HepG2 (cell line): Measurements from ENCODE around the gene VPS52. TPM values are rescaled to one million over a fixed set of nuclear protein-coding genes. Genes with fewer than 3 reads are reported as not detected.

Source experiments
- ARNTL ChIP-seq: sonication (generic); formaldehyde crosslinking; IDR thresholded peaks from 2 replicates; pipeline ENCODE4 v1.4.0; 2020; ENCODE audit warnings: mild to moderate bottlenecking, missing genetic modification reagents
- CCAR2 ChIP-seq: fragments of 200-400 bp; formaldehyde crosslinking; optimal IDR thresholded peaks from 2 replicates; pipeline ENCODE3; 2018; ENCODE audit warnings: low read depth, mild to moderate bottlenecking, low read length, moderate library complexity
- CREM ChIP-seq, 2 experiments: sonication (generic) in 1 of 2; formaldehyde crosslinking in 1 of 2; IDR thresholded peaks; 2 replicates each; pipeline versions ENCODE4 v1.4.0 to v1.6.1; 2016 to 2020; ENCODE audit warnings: antibody characterized with exemption in 1 of 2, mild to moderate bottlenecking in 1 of 2, missing genetic modification reagents in 1 of 2
- ETV5 ChIP-seq: IDR thresholded peaks from 2 replicates; pipeline ENCODE4 v1.6.1; 2018; ENCODE audit warnings: missing biosample characterization, missing genetic modification reagents, inconsistent platforms, borderline replicate concordance
- KLF16 ChIP-seq, 2 experiments: sonication (generic) in 1 of 2; formaldehyde crosslinking in 1 of 2; IDR thresholded peaks; 2 replicates each; pipeline versions ENCODE4 v1.6.1 to v1.8.0; 2016 to 2023; ENCODE audit warnings: missing genetic modification reagents in 2 of 2, missing compliant biosample characterization in 1 of 2
- KMT2B ChIP-seq: IDR thresholded peaks from 2 replicates; pipeline ENCODE4 v1.6.1; 2016; ENCODE audit warnings: missing genetic modification reagents, missing compliant biosample characterization
- NFIB ChIP-seq: sonication (generic); formaldehyde crosslinking; IDR thresholded peaks from 2 replicates; pipeline ENCODE4 v1.9.0; 2021; ENCODE audit warnings: missing genetic modification reagents, mild to moderate bottlenecking, borderline replicate concordance
- RARG ChIP-seq: sonication (generic); formaldehyde crosslinking; IDR thresholded peaks from 2 replicates; pipeline ENCODE4 v1.4.0; 2020; ENCODE audit warnings: low read depth, mild to moderate bottlenecking, missing genetic modification reagents
- SCMH1 ChIP-seq: sonication (generic); formaldehyde crosslinking; IDR thresholded peaks from 2 replicates; pipeline ENCODE4 v1.9.0; 2021; ENCODE audit warnings: missing genetic modification reagents, mild to moderate bottlenecking, borderline replicate concordance
- SP2 ChIP-seq: sonication (generic); formaldehyde crosslinking; IDR thresholded peaks from 2 replicates; pipeline ENCODE4 v1.5.1; 2020; ENCODE audit warnings: mild to moderate bottlenecking, missing genetic modification reagents
- TOPORS ChIP-seq: sonication (generic); formaldehyde crosslinking; IDR thresholded peaks from 2 replicates; pipeline ENCODE4 v1.8.0; 2023; ENCODE audit warnings: mild to moderate bottlenecking, missing genetic modification reagents
- ZFP37 ChIP-seq: sonication (generic); formaldehyde crosslinking; IDR thresholded peaks from 2 replicates; pipeline ENCODE4 v1.4.0; 2020; ENCODE audit warnings: missing genetic modification reagents, borderline replicate concordance
- ZNF792 ChIP-seq: IDR thresholded peaks from 2 replicates; pipeline ENCODE4 v1.6.1; 2016
- polyA plus RNA-seq, 8 experiments: library from polyadenylated mRNA; depleted of rRNA in 3 of 8; stranded (reverse) in 7 of 8; unstranded in 1 of 8; fragments of >200 nt; fragmentation: Illumina TruSeq in 4 of 8; extraction: Trizol in 4 of 8; gene quantifications; 2 replicates each; pipeline versions ENCODE4 v1.2.1 to v1.2.3, GENCODE V29; 2011 to 2016; ENCODE audit warnings: low read depth in 4 of 8, missing spikeins in 1 of 8, mixed read lengths in 1 of 8; ENCODE audit not compliant: insufficient read depth in 1 of 8
- total RNA-seq, 5 experiments: library from RNA; depleted of rRNA; stranded (reverse); fragments of >200 nt; fragmentation: Illumina TruSeq; extraction: Trizol; gene quantifications; 2 replicates each; pipeline ENCODE4 v1.2.3, GENCODE V29; 2016; ENCODE audit warnings: low read depth in 1 of 5
- TF ChIP-seq, protein P1 (sequence below): IDR thresholded peaks from 2 replicates; pipeline ENCODE4 v1.6.1; 2016; ENCODE audit warnings: missing biosample characterization, missing genetic modification reagents, low read depth
- TF ChIP-seq, protein P2 (sequence below): sonication (generic); formaldehyde crosslinking; IDR thresholded peaks from 2 replicates; pipeline ENCODE4 v1.4.0; 2020; ENCODE audit warnings: mild to moderate bottlenecking, missing genetic modification reagents
- TF ChIP-seq, protein P3 (sequence below): sonication (generic); formaldehyde crosslinking; IDR thresholded peaks from 2 replicates; pipeline ENCODE4 v1.8.0; 2022; ENCODE audit warnings: mild to moderate bottlenecking, missing genetic modification reagents, moderate library complexity
- TF ChIP-seq, protein P4 (sequence below): sonication (generic); formaldehyde crosslinking; IDR thresholded peaks from 2 replicates; pipeline ENCODE4 v1.4.0; 2020; ENCODE audit warnings: mild to moderate bottlenecking, missing genetic modification reagents
- TF ChIP-seq, protein P5 (sequence below): sonication (generic); formaldehyde crosslinking; IDR thresholded peaks from 2 replicates; pipeline ENCODE4 v1.4.0; 2020; ENCODE audit warnings: mild to moderate bottlenecking, low read depth, missing genetic modification reagents

VPS52 gene
- total and polyA plus RNA-seq, 2 of the 13 experiments (the other 11 are each of a cell fraction or from before 2014, with no cell fraction given) = 48.9 to 85.5 TPM

DNA sequence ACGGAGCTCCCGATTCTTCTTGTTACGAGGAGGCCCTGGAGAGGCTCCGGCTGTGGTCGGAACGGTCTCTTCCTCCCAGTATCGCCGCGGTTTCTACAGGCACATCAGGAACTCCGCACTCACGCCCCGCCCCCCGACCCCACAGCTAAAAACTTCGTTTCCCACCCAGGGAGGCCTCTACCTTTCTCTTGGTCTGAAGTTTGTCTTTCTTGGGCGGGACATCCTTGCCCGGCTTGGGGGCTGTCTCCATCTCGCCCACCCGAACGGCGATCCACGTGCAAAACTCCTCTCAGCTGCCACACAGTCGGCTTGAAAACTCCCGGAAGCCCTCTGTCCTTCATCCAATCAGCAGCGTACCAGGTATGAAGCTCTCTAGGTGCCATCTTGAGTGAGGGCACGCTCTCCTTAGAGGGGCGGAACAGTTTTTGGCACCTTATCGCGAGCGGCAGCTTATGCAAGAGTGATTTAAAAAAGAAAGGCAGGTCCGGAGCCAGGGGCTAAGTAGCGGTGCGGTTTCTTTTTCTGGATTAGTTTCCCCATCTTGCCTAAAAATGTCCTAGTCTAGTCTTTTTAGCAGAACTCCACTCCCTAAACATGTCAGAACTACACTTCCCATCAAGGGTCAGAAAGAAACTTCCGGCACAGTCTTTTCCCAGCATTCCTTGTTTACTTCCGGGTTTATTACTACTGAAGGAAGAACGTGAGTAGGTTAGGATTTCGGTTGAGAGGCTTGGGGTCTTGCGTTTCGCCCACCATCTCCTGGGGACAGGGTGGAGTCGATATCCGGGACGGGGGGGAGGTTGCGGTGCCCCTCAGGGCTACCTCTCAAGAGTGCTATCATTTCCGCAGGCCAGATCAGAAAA, 17.5 kb upstream of the VPS52 start, which contains the start of the genes PFDN6 and WDR46 (continued):
- TF ChIP-seq ZFP37 = no peak
- TF ChIP-seq, protein P1, sequence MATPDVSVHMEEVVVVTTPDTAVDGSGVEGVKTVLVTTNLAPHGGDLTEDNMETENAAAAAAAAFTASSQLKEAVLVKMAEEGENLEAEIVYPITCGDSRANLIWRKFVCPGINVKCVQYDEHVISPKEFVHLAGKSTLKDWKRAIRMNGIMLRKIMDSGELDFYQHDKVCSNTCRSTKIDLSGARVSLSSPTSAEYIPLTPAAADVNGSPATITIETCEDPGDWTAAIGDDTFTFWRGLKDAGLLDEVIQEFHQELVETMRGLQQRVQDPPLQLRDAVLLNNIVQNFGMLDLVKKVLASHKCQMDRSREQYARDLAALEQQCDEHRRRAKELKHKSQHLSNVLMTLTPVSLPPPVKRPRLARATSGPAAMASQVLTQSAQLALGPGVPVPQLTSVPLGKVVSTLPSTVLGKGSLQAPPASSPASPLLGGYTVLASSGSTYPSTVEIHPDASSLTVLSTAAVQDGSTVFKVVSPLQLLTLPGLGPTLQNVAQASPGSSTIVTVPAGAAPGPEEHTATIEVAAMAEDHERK (CRISPR knock-in tag) = 0 out of 2 replicates have a peak, but pooled peaks have one; percentile 33
- TF ChIP-seq KMT2B (CRISPR knock-in tag) = peak; percentile 67; the same call in 1 of the 2 replicates
- TF ChIP-seq, protein P2, sequence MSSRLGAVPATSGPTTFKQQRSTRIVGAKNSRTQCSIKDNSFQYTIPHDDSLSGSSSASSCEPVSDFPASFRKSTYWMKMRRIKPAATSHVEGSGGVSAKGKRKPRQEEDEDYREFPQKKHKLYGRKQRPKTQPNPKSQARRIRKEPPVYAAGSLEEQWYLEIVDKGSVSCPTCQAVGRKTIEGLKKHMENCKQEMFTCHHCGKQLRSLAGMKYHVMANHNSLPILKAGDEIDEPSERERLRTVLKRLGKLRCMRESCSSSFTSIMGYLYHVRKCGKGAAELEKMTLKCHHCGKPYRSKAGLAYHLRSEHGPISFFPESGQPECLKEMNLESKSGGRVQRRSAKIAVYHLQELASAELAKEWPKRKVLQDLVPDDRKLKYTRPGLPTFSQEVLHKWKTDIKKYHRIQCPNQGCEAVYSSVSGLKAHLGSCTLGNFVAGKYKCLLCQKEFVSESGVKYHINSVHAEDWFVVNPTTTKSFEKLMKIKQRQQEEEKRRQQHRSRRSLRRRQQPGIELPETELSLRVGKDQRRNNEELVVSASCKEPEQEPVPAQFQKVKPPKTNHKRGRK (CRISPR knock-in tag) = no peak
- no peak for TF ChIP-seq TOPORS (CRISPR knock-in tag)
- TF ChIP-seq SCMH1 = no peak
- TF ChIP-seq ZNF792 (CRISPR knock-in tag) = peak; percentile 62; the same call in 1 of the 2 replicates
- TF ChIP-seq SP2 (CRISPR knock-in tag) = peak; percentile 74
- TF ChIP-seq ETV5 (CRISPR knock-in tag) = 0 out of 2 replicates have a peak, but pooled peaks have one; percentile 51
- TF ChIP-seq, protein P3, sequence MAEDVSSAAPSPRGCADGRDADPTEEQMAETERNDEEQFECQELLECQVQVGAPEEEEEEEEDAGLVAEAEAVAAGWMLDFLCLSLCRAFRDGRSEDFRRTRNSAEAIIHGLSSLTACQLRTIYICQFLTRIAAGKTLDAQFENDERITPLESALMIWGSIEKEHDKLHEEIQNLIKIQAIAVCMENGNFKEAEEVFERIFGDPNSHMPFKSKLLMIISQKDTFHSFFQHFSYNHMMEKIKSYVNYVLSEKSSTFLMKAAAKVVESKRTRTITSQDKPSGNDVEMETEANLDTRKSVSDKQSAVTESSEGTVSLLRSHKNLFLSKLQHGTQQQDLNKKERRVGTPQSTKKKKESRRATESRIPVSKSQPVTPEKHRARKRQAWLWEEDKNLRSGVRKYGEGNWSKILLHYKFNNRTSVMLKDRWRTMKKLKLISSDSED (CRISPR knock-in tag) = no peak
- TF ChIP-seq, protein P4, sequence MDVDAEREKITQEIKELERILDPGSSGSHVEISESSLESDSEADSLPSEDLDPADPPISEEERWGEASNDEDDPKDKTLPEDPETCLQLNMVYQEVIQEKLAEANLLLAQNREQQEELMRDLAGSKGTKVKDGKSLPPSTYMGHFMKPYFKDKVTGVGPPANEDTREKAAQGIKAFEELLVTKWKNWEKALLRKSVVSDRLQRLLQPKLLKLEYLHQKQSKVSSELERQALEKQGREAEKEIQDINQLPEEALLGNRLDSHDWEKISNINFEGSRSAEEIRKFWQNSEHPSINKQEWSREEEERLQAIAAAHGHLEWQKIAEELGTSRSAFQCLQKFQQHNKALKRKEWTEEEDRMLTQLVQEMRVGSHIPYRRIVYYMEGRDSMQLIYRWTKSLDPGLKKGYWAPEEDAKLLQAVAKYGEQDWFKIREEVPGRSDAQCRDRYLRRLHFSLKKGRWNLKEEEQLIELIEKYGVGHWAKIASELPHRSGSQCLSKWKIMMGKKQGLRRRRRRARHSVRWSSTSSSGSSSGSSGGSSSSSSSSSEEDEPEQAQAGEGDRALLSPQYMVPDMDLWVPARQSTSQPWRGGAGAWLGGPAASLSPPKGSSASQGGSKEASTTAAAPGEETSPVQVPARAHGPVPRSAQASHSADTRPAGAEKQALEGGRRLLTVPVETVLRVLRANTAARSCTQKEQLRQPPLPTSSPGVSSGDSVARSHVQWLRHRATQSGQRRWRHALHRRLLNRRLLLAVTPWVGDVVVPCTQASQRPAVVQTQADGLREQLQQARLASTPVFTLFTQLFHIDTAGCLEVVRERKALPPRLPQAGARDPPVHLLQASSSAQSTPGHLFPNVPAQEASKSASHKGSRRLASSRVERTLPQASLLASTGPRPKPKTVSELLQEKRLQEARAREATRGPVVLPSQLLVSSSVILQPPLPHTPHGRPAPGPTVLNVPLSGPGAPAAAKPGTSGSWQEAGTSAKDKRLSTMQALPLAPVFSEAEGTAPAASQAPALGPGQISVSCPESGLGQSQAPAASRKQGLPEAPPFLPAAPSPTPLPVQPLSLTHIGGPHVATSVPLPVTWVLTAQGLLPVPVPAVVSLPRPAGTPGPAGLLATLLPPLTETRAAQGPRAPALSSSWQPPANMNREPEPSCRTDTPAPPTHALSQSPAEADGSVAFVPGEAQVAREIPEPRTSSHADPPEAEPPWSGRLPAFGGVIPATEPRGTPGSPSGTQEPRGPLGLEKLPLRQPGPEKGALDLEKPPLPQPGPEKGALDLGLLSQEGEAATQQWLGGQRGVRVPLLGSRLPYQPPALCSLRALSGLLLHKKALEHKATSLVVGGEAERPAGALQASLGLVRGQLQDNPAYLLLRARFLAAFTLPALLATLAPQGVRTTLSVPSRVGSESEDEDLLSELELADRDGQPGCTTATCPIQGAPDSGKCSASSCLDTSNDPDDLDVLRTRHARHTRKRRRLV = no peak
- no peak for TF ChIP-seq RARG
- TF ChIP-seq ARNTL = peak; percentile 28; the same call in 1 of the 2 replicates
- TF ChIP-seq, protein P5, sequence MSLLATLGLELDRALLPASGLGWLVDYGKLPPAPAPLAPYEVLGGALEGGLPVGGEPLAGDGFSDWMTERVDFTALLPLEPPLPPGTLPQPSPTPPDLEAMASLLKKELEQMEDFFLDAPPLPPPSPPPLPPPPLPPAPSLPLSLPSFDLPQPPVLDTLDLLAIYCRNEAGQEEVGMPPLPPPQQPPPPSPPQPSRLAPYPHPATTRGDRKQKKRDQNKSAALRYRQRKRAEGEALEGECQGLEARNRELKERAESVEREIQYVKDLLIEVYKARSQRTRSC (CRISPR knock-in tag) = 0 out of 2 replicates have a peak, but pooled peaks have one; percentile 50
- no peak for TF ChIP-seq NFIB (CRISPR knock-in tag)
- no peak for TF ChIP-seq CCAR2
- peak; percentile 99 for TF ChIP-seq CREM (IDR thresholded peaks at IDR 0.05)
- TF ChIP-seq CREM (CRISPR knock-in tag; IDR thresholded peaks at IDR 0.05) = no peak
- 0 out of 4 replicates have a peak, but pooled peaks of 1 of the 2 experiments have one; percentile 10 for TF ChIP-seq KLF16 (CRISPR knock-in tag; IDR thresholded peaks at IDR 0.05)
